ENCODE measurements around the gene SPRING1. TPM values are rescaled to one million over a fixed set of nuclear protein-coding genes. Genes with fewer than 3 reads are reported as not detected.

SPRING1 gene, protein sequence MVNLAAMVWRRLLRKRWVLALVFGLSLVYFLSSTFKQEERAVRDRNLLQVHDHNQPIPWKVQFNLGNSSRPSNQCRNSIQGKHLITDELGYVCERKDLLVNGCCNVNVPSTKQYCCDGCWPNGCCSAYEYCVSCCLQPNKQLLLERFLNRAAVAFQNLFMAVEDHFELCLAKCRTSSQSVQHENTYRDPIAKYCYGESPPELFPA
- total RNA-seq = 18.8 and 24.9 TPM in 2 replicates

GRCh38 chr12:116737774-116738657 is at the start of gene SPRING1, which contains the start of gene RNFT2:
Gene SPRING1, minus strand, starts transcription at chr12:116738069. Its CDS starts 169 bp downstream, at chr12:116737900.
Gene RNFT2, plus strand, starts transcription at chr12:116738315. Its CDS starts 2,183 bp downstream, at chr12:116740498.

Other genes starting within 250 kb of the SPRING1 start
- 0.31 and 0.32 TPM in 2 replicates for gene MAP1LC3B2, start 178.7 kb downstream of the SPRING1 start, total RNA-seq
- gene RNFT2, start 246 bp upstream of the SPRING1 start, total RNA-seq = 1.1 and 2.9 TPM in 2 replicates
- not detected in 2 replicates for gene HRK, start 143.4 kb upstream of the SPRING1 start, total RNA-seq
- gene FBXW8, start 172.9 kb upstream of the SPRING1 start, total RNA-seq = 5.8 and 17.7 TPM in 2 replicates

Measured in bladder microvascular endothelial cell (primary cell).